ENCODE data around the gene PLPP2.
"Not testable (repeated sequence)": the region's sequence is repeated elsewhere in the genome, so short reads cannot be mapped to it uniquely, and the experiment has no call there.

The PLPP2 gene

DNA sequence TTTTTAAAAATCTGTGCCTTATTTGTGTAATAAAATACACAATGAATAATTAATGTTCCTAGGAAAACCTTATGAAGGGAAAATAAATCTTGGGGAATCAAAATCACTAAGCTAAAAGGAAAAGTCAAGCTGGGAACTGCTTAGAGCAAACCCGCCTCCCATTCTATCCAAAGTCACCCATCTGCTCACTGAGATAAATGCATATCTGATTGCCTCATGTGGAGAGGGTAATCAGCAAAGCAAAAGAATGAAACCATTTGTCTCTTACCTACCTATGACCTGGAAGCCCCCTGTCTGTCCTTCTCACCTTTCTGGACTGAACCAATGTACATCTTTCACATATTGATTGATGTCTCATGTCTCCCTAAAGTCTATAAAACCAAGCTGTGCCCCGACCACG lies 34.4 kb downstream of the PLPP2 start:
- not testable (repeated sequence) for DNase-seq

DNA sequence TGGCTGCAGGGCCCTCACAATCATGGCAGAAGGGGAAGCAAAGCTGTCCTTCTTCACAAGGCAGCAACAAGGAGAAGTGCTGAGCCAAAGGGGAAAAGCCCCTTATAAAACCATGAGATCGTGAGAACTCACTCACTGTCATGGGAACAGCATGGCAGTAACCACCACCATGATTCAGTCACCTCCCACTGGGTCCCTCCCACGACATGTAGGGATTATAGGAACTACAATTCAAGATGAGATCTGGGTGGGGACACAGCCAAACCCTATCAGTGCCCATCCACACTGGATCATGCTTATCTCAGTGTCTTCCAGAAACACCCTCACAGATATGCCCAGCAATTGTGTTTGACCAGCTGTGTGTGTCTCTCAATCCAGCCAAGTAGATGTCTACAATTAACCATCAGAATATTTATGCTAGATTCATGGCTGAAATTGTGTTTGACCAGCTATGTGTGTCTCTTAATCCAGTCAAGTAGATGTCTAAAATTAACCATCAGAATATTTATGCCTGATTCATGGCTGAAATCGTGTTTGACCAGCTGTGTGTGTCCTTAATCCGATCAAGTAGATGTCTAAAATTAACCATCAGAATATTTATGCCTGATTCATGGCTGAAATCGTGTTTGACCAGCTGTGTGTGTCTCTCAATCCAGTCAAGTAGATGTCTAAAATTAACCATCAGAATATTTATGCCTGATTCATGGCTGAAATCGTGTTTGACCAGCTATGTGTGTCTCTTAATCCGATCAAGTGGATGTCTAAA lies 38.6 kb downstream of the PLPP2 start:
- DNase-seq: not testable (repeated sequence)

DNA sequence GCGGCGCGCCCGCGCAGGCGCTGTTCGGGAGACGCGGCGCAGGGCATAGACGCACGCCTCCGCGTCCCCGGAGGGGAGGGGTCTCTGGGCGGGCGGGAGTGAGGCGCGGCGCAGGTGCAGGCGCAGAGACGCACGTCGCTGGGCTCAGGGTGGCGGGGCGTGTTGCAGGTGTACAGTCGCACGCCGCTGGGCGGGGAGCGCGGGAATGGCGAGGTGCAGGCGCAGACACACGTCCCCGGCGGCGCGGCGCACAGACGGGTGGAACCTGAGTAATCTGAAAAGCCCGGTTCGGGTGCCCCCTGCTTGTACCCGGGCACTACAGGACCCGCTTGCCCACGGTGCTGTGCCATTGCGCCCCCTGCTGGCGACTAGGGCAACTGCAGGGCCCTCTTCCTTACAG lies 44.7 kb downstream of the PLPP2 start:
- DNase-seq: no peak

DNA sequence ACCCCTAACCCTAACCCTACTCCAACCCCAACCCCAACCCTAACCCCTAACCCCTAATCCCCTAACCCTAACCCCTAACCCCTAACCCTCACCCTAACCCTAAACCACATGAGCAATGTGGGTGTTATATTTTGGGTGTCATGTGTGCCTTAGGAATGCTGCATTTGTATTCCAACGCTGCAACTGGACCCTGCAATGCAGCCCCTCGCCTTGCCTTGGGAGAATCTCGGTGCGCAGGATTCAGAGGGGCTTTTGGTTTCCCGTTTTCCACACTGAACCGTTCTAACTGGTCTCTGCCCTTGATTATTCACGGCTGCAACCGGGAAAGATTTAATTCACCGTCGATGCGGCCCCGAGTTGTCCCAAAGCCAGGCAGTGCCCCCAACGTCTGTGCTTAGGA lies 45.3 kb downstream of the PLPP2 start:
- DNase-seq: not testable (repeated sequence)

GRCh38 chr19:245457-245856 lies 45.7 kb downstream of the PLPP2 start:
- DNase-seq: no peak

Data from stimulated activated naive CD4-positive, alpha-beta T cell treated with Interleukin-2 at 50 U/mL for 16 hours (primary cell).